MM.1S (cell line): ENCODE results near the gene HERPUD2.

ENCODE experiments used
- DNase-seq: peaks from one replicate; pipeline ENCODE4 v3.0.0-alpha.2; 2015
- H2AFZ ChIP-seq: fragments of 300-600 bp; sonication (generic); 2 replicates; pipeline ENCODE4 v1.6.0; 2016; ENCODE audit warnings: antibody characterized with exemption, low read length
- H3F3A ChIP-seq: fragments of 300-600 bp; sonication (generic); 2 replicates; pipeline ENCODE4 v1.6.1; 2016; ENCODE audit warnings: mild to moderate bottlenecking, antibody characterized with exemption, low read length, moderate library complexity, mixed read lengths; ENCODE audit not compliant: insufficient read depth
- H3K27ac ChIP-seq: fragments of 300-600 bp; sonication (generic); 2 replicates; pipeline ENCODE4 v1.5.1; 2016; ENCODE audit warnings: mild to moderate bottlenecking, low read length
- H3K27me3 ChIP-seq: fragments of 300-600 bp; sonication (generic); replicated peaks from 2 replicates; pipeline ENCODE4 v1.6.0; 2016; ENCODE audit warnings: low read length; ENCODE audit not compliant: insufficient read depth
- H3K36me3 ChIP-seq: fragments of 300-600 bp; sonication (generic); replicated peaks from 2 replicates; pipeline ENCODE4 v1.6.1; 2016; ENCODE audit warnings: mild to moderate bottlenecking, low read length, mixed read lengths; ENCODE audit not compliant: insufficient read depth
- H3K4me1 ChIP-seq: fragments of 300-600 bp; sonication (generic); 2 replicates; pipeline ENCODE4 v1.6.1; 2016; ENCODE audit warnings: low read length, mixed read lengths
- H3K4me2 ChIP-seq: fragments of 300-600 bp; sonication (generic); 2 replicates; pipeline ENCODE4 v1.6.0; 2016; ENCODE audit warnings: low read depth, low read length
- H3K4me3 ChIP-seq: fragments of 300-600 bp; sonication (generic); 2 replicates; pipeline ENCODE4 v1.5.1; 2016; ENCODE audit warnings: low read length, mixed read lengths
- H3K79me2 ChIP-seq: fragments of 300-600 bp; sonication (generic); 2 replicates; pipeline ENCODE4 v1.6.1; 2016; ENCODE audit warnings: mixed run types, low read length, mixed read lengths
- H3K9ac ChIP-seq: fragments of 300-600 bp; sonication (generic); 2 replicates; pipeline ENCODE4 v1.6.1; 2016; ENCODE audit warnings: low read length, mixed read lengths
- H3K9me2 ChIP-seq: fragments of 300-600 bp; sonication (generic); replicated peaks from 2 replicates; pipeline ENCODE4 v1.6.1; 2016; ENCODE audit warnings: mild to moderate bottlenecking, low read length, mixed read lengths; ENCODE audit not compliant: insufficient read depth
- H3K9me3 ChIP-seq: fragments of 300-600 bp; sonication (generic); replicated peaks from 2 replicates; pipeline ENCODE4 v1.6.1; 2016; ENCODE audit warnings: mild to moderate bottlenecking, low read length, mixed read lengths; ENCODE audit not compliant: insufficient read depth
- H4K20me1 ChIP-seq: fragments of 300-600 bp; sonication (generic); 2 replicates; pipeline ENCODE4 v1.6.1; 2016; ENCODE audit warnings: mild to moderate bottlenecking, low read length, moderate library complexity, mixed read lengths; ENCODE audit not compliant: insufficient read depth
- EZH2 ChIP-seq: fragments of 300-600 bp; sonication (generic); optimal IDR thresholded peaks from 2 replicates; pipeline ENCODE3; 2017; ENCODE audit warnings: low read depth, mild to moderate bottlenecking, antibody characterized with exemption, low read length, mixed read lengths
- EZH2phosphoT487 ChIP-seq: fragments of 300-600 bp; sonication (generic); IDR thresholded peaks from 2 replicates; pipeline ENCODE4 v1.6.1; 2018; ENCODE audit warnings: antibody characterized with exemption, low read length
- TF ChIP-seq, protein P1 (sequence below): fragments of 300-600 bp; sonication (generic); IDR thresholded peaks from 2 replicates; pipeline ENCODE4 v1.5.1; 2016; ENCODE audit warnings: antibody characterized with exemption, low read length, mixed read lengths

HERPUD2 gene

DNA sequence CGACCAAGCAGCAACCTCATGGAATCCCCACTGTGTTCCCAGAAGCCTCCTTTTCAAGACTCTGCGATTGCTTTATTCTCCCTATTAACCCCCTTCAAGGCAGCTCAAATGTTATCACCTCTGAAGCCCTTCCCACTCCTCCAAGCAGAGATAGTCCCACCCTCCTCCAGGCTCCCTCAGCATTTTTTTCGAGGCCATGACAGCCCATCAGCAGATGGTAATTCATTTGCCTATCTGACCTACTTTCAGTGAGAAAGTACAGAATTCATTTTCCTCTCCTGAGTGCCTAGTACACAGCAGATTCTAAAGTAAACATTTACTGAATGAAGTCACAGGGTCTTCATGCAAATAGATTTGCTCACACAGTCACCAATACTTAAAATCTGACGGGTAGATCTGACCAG lies 47.8 kb downstream of the HERPUD2 start:
- peak; percentile 19 for DNase-seq
- Histone ChIP-seq H3K9ac (no peak overlapping the region; the same call in 1 of the 2 replicates), H3K36me3 (no peaks in the 10 kb centered on the region), H2AFZ (no peak overlapping the region), H3F3A (peaks cover 16% of the 10 kb centered on the region; the same call in 1 of the 2 replicates), H3K4me2 (peak overlapping the region; percentile 67), H4K20me1 (no peaks in the 10 kb centered on the region), H3K9me3 (no peaks in the 10 kb centered on the region), H3K4me1 (peaks cover 19% of the 10 kb centered on the region), H3K27me3 (no peaks in the 10 kb centered on the region), H3K9me2 (no peaks in the 10 kb centered on the region), H3K27ac (peak overlapping the region; percentile 54; the same call in 1 of the 2 replicates), H3K79me2 (0 out of 2 replicates have a peak, but pooled peaks cover 8% of the 10 kb centered on the region), H3K4me3 (no peak overlapping the region)
- no peak for TF ChIP-seq EZH2phosphoT487
- TF ChIP-seq, protein P1, sequence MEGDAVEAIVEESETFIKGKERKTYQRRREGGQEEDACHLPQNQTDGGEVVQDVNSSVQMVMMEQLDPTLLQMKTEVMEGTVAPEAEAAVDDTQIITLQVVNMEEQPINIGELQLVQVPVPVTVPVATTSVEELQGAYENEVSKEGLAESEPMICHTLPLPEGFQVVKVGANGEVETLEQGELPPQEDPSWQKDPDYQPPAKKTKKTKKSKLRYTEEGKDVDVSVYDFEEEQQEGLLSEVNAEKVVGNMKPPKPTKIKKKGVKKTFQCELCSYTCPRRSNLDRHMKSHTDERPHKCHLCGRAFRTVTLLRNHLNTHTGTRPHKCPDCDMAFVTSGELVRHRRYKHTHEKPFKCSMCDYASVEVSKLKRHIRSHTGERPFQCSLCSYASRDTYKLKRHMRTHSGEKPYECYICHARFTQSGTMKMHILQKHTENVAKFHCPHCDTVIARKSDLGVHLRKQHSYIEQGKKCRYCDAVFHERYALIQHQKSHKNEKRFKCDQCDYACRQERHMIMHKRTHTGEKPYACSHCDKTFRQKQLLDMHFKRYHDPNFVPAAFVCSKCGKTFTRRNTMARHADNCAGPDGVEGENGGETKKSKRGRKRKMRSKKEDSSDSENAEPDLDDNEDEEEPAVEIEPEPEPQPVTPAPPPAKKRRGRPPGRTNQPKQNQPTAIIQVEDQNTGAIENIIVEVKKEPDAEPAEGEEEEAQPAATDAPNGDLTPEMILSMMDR = no peak
- no peak for TF ChIP-seq EZH2

DNA sequence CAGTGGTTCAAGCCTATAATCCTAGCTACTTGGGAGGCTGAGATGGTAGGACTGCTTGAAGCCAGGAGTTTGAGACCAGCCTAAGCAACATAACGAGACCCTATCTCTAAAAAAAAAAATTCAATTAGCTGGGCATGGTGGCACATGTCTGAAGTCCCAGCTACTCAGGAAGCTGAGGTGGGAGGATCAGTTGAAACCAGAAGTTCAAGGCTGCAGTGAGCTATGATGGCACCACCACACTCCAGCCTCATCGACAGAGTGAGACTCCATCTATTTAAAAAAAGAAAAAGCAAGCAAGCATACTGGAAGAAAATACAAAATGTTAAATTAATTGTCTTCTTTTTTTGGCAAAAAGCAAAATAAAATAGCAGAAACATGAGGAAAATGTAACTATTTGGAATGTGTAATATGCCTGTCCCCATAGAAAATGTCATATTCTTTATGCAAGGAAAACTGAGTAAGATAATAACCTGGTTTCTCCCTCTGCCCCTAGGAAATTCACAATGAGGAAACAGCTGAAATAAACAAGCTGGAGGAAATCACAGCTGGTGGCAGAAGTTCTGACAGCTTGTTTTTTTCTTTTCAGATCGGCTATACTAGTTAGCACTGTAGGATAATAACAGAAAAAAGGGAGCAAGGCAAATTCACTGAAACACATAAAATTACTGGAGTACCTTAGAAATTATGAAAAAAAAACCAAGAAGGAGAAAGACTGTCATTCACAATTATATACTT lies 48.5 kb downstream of the HERPUD2 start:
- Histone ChIP-seq H3K4me1 (peaks cover 19% of the 10 kb centered on the region), H3K4me2 (peak overlapping the region; percentile 67), H3K79me2 (0 out of 2 replicates have a peak, but pooled peaks cover 8% of the 10 kb centered on the region), H3K27me3 (no peaks in the 10 kb centered on the region), H2AFZ (no peak overlapping the region), H3K4me3 (peak overlapping the region; percentile 0), H3K9ac (peak overlapping the region; percentile 24; the same call in 1 of the 2 replicates), H3F3A (peaks cover 16% of the 10 kb centered on the region; the same call in 1 of the 2 replicates), H4K20me1 (no peaks in the 10 kb centered on the region), H3K36me3 (no peaks in the 10 kb centered on the region), H3K27ac (peak overlapping the region; percentile 54; the same call in 1 of the 2 replicates), H3K9me2 (no peaks in the 10 kb centered on the region), H3K9me3 (no peaks in the 10 kb centered on the region)
- TF ChIP-seq EZH2phosphoT487 = no peak
- no peak for TF ChIP-seq EZH2
- DNase-seq = no peak

DNA sequence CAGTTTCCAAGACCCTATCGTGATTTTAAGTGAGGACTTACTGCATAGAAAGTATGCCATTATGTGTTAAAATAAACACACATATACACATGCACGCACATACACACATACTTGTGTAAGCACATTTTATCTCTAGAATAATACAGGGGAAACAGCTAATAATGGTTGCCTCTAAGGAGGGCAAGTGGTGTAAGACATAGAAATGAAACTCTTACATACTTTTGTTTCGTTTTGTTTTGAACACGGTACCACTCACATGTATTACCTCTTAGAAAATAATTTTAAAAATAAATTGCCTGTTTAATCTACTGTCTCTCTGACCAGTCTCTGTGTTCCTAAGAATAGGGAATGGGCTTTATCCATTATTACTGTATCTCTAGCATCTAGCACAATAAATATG lies 49.2 kb downstream of the HERPUD2 start:
- Histone ChIP-seq H3K9ac (peak overlapping the region; percentile 24; the same call in 1 of the 2 replicates), H3K4me3 (peak overlapping the region; percentile 0; the same call in 1 of the 2 replicates), H3K9me3 (no peaks in the 10 kb centered on the region), H3K79me2 (0 out of 2 replicates have a peak, but pooled peaks cover under 1% of the 10 kb centered on the region), H3K27me3 (no peaks in the 10 kb centered on the region), H3K9me2 (no peaks in the 10 kb centered on the region), H3K4me1 (peaks cover 19% of the 10 kb centered on the region), H2AFZ (no peak overlapping the region), H3K4me2 (peak overlapping the region; percentile 67; the same call in 1 of the 2 replicates), H4K20me1 (no peaks in the 10 kb centered on the region), H3K36me3 (no peaks in the 10 kb centered on the region), H3K27ac (peak overlapping the region; percentile 54; the same call in 1 of the 2 replicates), H3F3A (peaks cover 16% of the 10 kb centered on the region; the same call in 1 of the 2 replicates)
- peak; percentile 35 for DNase-seq
- no peak for TF ChIP-seq EZH2phosphoT487
- TF ChIP-seq EZH2 = no peak

DNA sequence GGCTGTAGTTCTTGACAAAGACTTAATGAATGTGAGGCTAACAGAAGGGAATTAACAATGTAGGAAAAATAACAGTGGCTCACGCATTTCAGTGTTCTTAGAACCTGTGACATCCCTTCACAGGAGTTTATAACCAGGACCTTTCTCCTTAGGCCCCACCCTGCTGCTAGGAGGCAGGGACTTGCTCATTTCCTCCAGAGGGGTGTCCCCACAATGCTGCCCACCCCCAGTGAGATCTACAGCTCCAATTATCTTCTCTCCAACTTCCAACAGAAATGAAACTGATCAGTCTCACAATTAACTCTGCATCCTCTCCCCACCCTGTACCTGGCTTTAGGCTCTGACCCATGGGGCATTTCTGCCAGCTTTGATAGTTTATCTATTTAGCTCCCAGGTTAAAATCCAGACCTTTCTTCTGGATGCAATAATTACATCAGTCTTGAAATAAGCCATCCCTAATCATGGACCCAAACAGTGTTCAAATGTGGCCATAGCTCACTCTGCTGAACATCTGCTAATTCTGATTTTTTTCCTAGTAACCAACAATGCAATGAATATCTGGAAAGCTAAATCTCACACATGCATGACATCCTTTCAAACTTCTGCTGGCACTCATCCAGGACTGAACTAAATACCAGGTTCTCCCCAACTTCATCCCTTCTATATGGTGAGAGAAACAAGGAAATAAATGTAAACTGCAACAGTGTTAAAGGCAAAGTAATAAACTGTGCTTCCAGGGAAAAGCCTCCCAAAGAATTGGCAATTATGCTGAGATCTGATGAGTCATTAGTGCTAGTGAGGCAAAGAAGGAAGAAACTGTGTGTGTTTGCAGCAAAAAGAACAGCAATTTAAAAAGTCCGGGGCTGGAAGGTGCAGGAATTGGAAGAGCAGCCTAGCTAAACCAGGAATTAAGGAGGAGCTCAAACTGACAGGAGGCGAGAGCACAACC lies 64.6 kb downstream of the HERPUD2 start:
- Histone ChIP-seq H3K36me3 (peaks cover 3% of the 10 kb centered on the region; the same call in 1 of the 2 replicates), H3K4me3 (no peak overlapping the region), H4K20me1 (no peaks in the 10 kb centered on the region), H3K9ac (no peak overlapping the region), H2AFZ (no peak overlapping the region), H3K9me2 (no peaks in the 10 kb centered on the region), H3K27me3 (no peaks in the 10 kb centered on the region), H3K79me2 (no peaks in the 10 kb centered on the region), H3K4me1 (no peaks in the 10 kb centered on the region), H3K4me2 (no peak overlapping the region), H3F3A (no peaks in the 10 kb centered on the region), H3K9me3 (no peaks in the 10 kb centered on the region), H3K27ac (no peak overlapping the region)
- no peak for TF ChIP-seq EZH2
- TF ChIP-seq EZH2phosphoT487 = no peak
- TF ChIP-seq, protein P1 = no peak
- DNase-seq = no peak
